ENCODE results near the gene SSR4.

DNA sequence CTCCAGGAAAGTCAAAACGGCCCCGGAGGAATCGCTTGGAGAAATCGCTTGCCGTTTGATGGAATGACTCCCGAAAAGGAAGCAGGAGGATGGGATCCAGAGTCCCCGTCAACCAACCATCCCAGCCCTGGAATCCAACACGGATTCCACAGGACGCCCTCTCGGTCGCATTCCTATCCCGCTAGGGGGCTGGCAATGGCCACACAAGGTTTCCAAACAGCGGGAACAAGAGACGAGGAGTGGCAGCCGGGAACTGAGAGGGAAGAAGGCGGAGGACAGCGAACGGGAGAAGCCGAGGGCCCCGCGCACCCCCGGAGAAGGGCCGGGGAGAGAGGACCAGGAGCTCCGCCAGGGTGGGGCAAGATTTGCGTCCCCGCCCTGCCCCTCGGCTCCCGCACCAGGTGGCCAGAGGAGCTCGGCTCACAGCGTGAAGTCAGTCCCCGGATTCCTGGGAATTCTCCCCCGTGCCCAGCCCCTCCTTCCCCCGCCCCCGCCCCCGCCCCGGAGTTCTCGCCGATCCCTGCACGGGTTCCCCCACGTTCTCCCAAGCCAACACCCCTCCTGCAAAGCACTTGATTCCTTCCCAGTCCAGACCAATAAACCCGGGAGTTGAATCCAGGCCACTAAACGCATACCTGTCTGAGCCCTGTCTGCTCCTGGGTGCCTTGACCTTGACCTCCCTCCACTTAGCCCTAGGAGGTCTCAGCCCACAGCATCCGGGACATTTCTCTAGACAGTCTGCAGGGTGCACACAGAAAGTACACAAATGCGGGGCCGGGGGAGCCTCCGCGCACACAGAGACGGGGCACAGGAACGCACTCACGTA is 34.5 kb downstream of the SSR4 start:
- TF ChIP-seq, protein P1, sequence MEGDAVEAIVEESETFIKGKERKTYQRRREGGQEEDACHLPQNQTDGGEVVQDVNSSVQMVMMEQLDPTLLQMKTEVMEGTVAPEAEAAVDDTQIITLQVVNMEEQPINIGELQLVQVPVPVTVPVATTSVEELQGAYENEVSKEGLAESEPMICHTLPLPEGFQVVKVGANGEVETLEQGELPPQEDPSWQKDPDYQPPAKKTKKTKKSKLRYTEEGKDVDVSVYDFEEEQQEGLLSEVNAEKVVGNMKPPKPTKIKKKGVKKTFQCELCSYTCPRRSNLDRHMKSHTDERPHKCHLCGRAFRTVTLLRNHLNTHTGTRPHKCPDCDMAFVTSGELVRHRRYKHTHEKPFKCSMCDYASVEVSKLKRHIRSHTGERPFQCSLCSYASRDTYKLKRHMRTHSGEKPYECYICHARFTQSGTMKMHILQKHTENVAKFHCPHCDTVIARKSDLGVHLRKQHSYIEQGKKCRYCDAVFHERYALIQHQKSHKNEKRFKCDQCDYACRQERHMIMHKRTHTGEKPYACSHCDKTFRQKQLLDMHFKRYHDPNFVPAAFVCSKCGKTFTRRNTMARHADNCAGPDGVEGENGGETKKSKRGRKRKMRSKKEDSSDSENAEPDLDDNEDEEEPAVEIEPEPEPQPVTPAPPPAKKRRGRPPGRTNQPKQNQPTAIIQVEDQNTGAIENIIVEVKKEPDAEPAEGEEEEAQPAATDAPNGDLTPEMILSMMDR (IDR thresholded peaks at IDR 0.05; ENCODE audit: low read length): no peak
- no peak for TF ChIP-seq EZH2 (optimal IDR thresholded peaks at IDR 0.05; ENCODE audit: low read depth, low read length)
